Erythroblast (primary cell): ENCODE measurements around the gene RAPGEF2.

Experiments used
- DNase-seq, 2 experiments: peaks; one replicate each; lab custom pipeline; 2025; lab: John Stamatoyannopoulos, UW
- GATA1 ChIP-seq: IDR thresholded peaks from 2 replicates; pipeline ENCODE4 v1.6.1; 2011; ENCODE audit warnings: low read depth, mild to moderate bottlenecking, control low read depth, low read length, moderate library complexity
- POLR2A ChIP-seq: IDR thresholded peaks from 2 replicates; pipeline ENCODE4 v1.6.1; 2011; ENCODE audit warnings: mild to moderate bottlenecking, low read length

The RAPGEF2 gene

DNA sequence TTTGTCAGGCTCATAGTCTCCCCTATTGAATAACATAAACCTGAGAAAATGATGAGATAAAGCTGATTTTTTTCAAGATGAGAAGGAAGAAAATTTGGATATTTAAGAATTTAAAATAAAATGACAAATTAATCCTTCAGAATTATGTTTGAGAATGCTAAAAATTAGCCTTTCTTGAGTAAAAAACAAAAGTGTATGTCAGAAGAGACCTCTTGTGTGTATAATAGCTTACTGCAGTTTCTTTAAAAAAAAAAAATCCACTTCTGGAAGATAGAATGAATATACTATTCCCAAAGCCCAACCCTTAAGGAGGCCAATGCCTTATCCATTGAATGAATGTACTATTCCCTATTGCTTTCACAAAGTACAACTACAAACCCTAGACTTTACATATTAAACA, 281.8 kb downstream of the RAPGEF2 start:
- no peak for DNase-seq

DNA sequence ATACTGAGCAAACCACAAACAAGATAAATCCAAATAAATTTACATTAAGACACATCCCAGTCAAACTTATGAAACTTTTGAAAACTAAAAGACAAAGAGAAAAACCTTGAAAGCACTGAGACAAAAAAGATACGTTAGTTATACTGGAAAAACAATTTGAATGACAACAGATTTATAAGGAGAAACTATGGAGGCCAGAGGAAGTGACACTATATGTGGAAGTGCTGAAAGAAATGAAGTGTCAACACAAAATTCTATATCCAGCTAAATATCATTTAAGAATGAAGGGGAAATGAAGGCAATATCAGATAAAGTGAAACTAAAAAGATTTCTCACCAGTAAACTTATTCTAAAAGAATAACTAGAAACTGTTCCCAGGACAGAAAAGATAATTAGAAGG, 283.7 kb downstream of the RAPGEF2 start:
- TF ChIP-seq GATA1 = no peak
- TF ChIP-seq POLR2A = no peak
- DNase-seq = no peak

More for the DNA sequence above, 281.8 kb downstream of the RAPGEF2 start:
- TF ChIP-seq GATA1 (no peak), POLR2A (no peak)

DNA sequence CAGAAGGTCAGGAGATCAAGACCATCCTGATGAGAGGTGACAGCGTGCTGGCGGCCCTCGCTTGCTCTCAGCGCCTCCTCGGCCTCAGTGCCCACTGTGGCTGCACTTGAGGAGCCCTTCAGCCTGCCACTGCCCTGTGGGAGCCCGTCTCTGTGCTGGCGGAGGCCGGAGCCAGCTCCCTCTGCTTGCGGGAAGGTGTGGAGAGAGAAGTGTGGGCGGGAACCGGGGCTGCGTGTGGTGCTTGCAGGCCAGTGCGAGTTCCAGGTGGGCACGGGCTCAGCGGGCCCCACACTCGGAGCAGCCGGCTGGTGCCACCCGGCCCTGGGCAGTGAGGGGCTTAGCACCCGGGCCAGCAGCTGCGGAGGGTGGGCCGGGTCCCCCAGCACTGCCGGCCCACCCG, 286.9 kb downstream of the RAPGEF2 start:
- no peak for DNase-seq
- TF ChIP-seq GATA1 (no peak), POLR2A (no peak)

DNA sequence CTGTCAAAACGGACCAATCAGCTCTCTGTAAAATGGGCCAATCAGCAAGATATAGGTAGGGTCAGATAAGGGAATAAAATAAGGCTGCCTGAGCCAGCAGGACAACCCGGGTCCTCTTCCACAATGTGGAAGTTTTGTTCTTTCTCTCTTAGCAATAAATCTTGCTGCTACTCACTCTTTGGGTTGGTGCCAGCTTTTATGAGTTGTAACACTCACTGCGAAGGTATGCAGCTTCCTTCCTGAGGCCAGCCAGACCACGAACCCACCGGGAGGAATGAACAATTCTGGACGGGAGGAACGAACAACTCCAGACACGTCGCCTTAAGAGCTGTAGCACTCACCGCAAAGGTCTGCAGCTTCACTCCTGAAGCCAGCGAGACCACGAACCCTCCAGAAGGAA, 287.8 kb downstream of the RAPGEF2 start:
- no peak for DNase-seq
- no peak for TF ChIP-seq GATA1
- no peak for TF ChIP-seq POLR2A

DNA sequence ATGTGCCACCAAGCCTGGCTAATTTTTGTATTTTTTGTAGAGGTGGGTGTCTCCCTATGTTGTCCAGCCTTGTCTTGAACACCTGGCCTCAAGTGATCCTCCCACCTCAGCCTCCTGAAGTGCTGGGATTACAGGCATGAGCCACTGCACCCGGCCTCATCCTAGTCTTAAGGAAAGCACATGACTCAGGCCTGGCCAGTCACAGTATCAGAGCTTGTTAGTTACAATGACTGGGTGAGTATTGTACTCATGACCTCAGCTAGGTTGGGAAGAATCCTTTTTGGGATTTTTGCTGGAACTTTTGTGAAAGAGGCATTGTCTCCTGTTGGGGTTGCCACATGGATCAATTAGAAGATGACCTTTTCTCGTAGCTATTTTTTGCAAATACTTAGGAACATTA, 292.8 kb downstream of the RAPGEF2 start:
- no peak for TF ChIP-seq POLR2A
- no peak for TF ChIP-seq GATA1
- DNase-seq = no peak

DNA sequence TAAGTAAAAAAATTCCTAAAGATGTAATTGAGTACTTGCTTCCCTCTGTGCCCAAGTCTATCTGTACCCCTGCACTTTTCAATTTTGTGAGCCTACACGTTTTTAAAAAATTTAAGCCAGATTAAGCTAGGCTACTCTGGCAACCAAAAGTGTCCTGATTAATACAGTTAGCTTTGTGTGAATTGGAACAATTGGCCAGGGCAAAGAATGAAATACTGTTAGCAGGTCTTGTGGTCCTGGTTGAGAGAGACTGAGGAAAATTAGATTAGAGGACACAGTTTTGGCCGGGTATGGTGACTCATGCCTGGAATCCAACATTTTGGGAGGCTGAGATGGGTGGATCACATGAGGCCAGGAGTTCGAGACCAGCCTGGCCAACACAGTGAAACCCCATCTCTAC, 293.3 kb downstream of the RAPGEF2 start:
- TF ChIP-seq POLR2A (no peak), GATA1 (no peak)
- DNase-seq = no peak

DNA sequence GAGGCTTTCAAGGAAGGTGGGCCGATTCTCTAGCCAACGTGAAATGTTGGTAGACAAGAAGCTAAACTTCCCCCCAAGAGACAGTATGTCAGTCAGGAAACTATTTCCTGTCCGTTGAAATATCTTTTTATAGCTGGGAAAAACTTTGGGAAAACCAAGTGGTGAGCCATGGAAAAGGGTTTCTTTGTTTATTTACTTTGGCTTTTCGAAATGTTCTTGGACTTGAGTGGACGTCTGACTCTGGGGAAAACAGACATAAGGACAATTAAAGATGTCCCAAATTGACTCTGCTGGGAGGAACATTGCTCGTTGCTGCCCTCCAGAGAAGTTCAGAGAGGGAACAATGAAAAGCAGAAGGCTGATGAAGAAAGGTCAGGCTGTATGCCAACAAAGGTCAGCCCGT, 295.4 kb downstream of the RAPGEF2 start:
- DNase-seq = no peak
- no peak for TF ChIP-seq GATA1
- no peak for TF ChIP-seq POLR2A

DNA sequence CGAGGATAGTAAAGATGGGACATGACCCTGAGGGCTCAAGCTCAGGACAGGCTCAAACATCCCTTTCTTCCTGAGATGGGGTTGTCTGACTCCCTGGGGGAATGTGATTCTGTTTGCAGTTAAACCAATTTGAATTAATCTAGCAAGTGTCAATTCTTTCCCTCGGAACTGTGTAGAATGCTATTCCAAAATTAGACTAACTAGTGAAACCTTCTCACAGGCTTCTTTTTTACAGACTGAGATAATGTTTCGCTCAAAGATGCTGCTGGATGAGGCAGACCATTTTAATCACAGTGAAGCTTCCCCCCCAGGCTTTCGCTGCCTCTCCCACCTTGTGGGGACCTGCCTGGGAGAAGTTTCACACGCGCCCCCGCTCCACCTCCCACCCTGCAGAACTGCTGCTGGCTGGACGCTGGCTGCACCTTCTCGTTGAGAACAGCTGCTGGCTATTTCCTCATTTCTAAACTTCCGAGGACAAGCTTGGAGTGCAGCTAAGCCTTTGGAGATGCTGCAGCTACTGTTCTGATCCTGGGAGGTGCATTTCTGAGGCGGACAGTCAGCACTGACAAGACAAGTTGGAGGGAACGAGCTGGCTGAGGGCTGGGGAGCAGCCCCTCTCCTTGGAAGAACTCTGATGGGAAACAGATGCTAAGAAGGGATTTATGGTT, 297.8 kb downstream of the RAPGEF2 start:
- no peak for TF ChIP-seq GATA1
- DNase-seq = no peak

DNA sequence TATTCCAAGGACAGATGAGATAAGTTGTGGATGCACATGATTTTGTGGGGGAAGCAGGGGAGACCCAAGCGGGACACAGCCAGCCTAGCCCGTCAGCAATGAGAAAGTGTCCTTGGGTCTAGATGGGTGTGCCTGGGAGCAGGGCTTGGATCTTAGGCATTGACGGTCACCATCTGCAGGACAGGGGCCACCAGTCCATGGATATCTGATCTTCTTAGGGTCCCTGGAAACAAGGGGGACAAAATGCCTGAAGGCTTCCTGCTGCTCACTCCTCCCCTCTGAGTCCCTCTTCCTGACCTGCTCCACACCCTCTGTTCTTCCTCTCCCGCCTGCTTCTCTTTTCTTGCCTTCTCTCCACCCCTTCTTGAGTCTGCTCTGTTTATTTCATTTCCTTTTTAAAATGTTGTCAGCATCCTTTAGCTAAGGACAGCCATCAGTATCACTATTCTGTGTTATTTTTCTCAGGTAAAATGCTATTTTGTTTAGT, 298.4 kb downstream of the RAPGEF2 start:
- TF ChIP-seq POLR2A (no peak), GATA1 (no peak)

DNA sequence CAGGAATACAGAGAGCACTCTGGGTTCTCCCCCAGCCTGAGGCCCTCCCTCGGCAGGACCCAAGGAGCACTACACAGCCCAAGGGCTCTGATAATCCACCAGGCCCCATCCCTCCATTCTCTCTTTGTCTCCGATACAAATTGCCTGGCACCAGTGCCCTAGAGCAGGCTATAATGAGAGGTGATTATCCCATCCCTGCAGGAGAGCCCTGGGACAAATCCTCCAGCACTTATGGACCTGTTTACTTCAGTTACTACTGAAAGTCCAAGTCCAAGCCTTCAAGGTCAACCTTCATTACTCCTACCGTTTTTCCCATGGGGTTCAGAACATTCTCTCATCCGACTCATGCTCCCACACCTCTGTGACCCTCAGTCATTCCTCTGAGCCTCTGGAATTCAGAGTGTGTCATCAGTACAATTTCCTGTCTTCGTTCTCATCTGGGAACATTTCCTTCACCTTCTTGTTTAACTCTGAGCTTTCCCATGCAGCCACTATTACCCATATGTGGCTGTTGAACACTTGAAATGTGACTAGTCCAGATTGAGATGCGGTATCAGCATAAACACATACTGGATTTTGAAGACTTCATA, 299.0 kb downstream of the RAPGEF2 start:
- DNase-seq = no peak
- TF ChIP-seq POLR2A = no peak
- TF ChIP-seq GATA1 = no peak

More for the DNA sequence above, 298.4 kb downstream of the RAPGEF2 start:
- DNase-seq = no peak
